ENCODE results near the gene RFFL.

RFFL gene

DNA sequence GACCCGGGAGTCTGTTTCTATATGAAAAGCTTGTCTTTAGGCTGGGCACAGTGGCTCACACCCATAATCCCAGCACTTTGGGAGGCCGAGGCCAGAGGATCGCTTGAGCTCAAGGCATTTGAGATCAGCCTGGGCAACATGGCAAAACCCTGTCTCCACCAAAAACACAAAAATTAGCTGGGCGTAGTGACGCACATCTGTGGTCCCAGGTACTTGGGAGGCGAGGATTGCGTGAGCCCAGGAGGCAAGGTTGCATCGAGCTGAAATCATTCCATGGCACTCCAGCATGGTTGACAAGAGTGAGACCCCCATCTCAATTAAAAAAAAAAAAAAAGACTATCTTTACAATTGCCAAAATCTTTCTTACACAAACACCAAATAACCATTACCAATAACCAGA, 22.7 kb upstream of the RFFL start:
- TF ChIP-seq, protein P1, sequence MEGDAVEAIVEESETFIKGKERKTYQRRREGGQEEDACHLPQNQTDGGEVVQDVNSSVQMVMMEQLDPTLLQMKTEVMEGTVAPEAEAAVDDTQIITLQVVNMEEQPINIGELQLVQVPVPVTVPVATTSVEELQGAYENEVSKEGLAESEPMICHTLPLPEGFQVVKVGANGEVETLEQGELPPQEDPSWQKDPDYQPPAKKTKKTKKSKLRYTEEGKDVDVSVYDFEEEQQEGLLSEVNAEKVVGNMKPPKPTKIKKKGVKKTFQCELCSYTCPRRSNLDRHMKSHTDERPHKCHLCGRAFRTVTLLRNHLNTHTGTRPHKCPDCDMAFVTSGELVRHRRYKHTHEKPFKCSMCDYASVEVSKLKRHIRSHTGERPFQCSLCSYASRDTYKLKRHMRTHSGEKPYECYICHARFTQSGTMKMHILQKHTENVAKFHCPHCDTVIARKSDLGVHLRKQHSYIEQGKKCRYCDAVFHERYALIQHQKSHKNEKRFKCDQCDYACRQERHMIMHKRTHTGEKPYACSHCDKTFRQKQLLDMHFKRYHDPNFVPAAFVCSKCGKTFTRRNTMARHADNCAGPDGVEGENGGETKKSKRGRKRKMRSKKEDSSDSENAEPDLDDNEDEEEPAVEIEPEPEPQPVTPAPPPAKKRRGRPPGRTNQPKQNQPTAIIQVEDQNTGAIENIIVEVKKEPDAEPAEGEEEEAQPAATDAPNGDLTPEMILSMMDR (IDR thresholded peaks at IDR 0.05), result no peak

DNA sequence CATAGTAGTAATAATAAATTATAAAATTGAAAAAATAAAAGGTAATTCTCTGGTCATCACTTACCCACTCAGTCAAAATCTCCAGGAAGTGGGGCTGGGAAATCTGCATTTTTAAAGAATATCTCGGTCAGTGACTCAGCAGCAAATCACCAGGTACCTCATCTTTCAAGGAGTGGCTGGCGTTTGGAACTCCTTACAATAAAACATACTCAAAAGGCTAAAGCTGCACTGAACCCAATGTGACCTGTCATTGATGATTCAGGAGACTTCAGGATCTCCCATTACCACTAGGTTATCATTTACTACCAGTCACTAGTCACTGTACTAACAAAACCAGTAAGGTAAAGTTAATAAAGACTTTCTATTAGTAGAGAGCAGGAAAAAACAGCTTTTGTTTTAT, 21.5 kb upstream of the RFFL start:
- TF ChIP-seq, protein P1 (IDR thresholded peaks at IDR 0.05), result no peak

DNA sequence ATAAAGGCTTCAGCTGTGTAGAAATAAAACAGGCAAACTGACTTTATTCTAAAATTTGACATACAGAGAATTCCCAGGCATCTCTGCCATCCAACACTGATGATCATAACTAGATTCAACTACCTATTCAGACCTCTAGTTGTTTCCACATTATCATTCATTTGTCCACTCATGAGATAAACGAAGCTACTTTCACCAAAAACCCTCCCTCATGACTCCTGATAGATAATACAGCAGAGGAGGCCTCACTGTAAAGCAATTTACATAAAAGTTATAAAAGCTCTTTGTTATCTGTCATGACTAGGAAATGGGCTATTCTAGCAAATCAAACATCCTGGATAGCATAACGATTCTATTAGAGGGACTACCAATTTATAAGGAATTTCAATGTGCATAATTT, 19.6 kb upstream of the RFFL start:
- TF ChIP-seq, protein P1 (IDR thresholded peaks at IDR 0.05), result no peak

DNA sequence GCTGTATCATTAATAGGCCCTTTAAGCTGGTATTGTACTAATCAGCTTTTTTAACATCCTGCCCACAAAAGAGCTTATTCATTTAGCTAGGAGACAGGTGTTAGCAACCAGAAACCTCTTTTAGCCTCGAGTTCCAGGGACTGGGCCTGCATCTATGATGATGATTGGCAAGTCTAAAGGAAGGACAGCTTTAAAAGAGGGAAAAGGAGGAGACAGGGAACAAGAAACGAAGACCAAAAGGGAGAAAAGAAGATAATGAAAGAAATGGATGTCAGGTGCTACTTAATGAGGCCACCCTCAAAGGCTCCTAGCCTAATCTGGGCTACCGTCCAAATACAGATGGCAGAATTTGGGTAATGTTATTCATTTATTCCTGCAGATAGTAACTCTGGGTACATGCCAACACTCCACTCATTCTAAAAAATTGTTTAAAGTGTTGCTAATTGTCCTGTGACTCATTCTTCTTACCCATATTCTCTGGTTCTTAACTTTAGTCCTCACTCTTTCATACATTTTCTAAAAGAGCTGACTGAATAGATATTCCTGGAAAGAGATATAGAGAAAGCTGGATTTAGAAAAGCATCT, 18.7 kb upstream of the RFFL start:
- TF ChIP-seq, protein P1 (IDR thresholded peaks at IDR 0.05), result no peak

DNA sequence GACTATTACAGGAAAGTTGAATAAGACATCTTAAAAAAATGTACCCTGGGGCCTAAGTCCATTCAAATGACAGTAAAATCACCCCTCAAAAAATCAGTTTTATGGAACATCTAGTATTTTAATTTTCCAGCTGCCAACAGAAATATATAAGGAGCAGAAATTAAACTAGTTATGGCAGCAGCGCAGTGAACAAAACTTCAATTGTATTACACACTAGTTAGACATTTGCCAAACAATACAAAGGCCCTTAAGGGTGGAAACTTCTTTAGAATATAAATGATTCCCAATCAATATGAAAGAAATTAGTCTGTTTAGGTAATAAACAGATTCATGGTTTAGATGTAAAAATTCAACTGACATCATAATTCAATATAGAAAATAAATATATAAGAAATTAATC, 18.1 kb upstream of the RFFL start:
- TF ChIP-seq, protein P1 (IDR thresholded peaks at IDR 0.05), result no peak

DNA sequence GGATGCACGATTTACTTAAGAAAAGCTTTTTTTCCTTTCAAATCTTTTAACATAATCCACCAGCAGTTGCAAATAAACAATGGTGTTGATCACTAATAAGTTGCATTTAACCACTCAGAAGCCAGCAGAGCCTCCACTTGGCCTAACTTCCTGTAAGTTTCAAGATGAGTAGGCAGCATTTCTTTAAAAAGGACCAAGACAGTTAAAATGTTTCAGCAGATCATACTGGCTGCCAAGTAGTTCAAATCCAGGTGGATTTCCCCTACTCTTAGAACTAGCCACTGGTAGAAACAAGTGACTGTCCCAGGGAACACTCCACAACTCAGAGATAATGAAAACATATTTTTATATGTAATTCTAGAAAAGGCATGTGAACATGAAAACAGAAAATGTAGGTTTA, 17.0 kb upstream of the RFFL start:
- TF ChIP-seq, protein P1 (IDR thresholded peaks at IDR 0.05), result no peak

DNA sequence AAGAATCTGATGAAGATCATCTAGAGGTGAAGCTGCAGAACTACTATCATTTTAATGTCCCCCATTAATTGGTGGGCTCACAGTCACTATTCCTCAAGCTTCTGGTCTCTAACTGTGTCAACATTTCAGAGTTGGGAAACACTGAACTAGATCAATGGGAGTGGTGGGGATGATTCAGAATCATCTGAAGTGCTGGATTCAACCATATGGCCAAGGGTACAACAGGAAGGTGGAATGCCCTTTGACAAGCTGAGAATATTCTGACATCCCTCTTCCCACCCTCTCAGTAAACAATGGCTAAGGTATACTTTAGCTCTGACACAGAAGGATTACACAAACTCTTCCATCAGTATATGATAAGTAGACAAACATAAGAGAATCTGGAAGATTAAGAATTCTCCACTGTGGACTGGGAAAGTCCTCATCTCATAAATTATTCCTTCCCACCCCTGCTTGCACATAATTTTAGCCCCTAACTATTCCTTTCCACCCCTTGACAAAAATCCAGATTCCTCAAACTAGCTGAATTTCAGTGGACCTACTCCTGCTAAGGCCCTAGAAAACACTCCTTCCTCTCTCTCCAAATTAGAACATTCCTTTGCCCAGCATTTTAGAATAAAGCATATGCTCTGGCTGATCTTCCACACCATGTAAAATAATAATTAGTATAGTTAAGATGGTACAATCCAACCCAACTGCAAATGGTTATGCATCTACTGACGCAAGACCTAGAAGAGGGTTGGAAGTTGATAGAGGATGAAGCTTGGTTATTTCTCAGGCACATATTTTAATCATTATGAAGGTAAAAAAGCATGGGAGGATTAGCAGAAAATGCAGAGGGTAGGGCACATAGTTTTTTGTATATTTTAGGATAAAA, 16.3 kb upstream of the RFFL start:
- TF ChIP-seq, protein P1 (IDR thresholded peaks at IDR 0.05), result no peak
